HepG2 (cell line): ENCODE results near the gene TP53. TPM values are rescaled to one million over a fixed set of nuclear protein-coding genes. Genes with fewer than 3 reads are reported as not detected.

Source experiments
- AHDC1 ChIP-seq: sonication (generic); formaldehyde crosslinking; IDR thresholded peaks from 2 replicates; pipeline ENCODE4 v1.5.1; 2020; ENCODE audit warnings: mild to moderate bottlenecking, missing genetic modification reagents, borderline replicate concordance
- KDM5B ChIP-seq: sonication (generic); formaldehyde crosslinking; IDR thresholded peaks from 2 replicates; pipeline ENCODE4 v1.4.0; 2020; ENCODE audit warnings: missing genetic modification reagents, mild to moderate bottlenecking, borderline replicate concordance
- MAF1 ChIP-seq: sonication (generic); formaldehyde crosslinking; IDR thresholded peaks from 2 replicates; pipeline ENCODE4 v1.5.0; 2020; ENCODE audit warnings: missing genetic modification reagents, borderline replicate concordance
- MAX ChIP-seq: IDR thresholded peaks from 2 replicates; pipeline ENCODE4 v1.6.1; 2012; ENCODE audit warnings: inconsistent platforms
- MTA1 ChIP-seq: sonication (generic); formaldehyde crosslinking; IDR thresholded peaks from 2 replicates; pipeline ENCODE4 v1.4.0; 2020; ENCODE audit warnings: missing genetic modification reagents, mild to moderate bottlenecking, borderline replicate concordance
- PREB ChIP-seq: sonication (generic); formaldehyde crosslinking; IDR thresholded peaks from 2 replicates; pipeline ENCODE4 v1.4.0; 2020; ENCODE audit warnings: missing genetic modification reagents
- THAP9 ChIP-seq: sonication (generic); formaldehyde crosslinking; IDR thresholded peaks from 2 replicates; pipeline ENCODE4; 2020; ENCODE audit warnings: missing genetic modification reagents, mild to moderate bottlenecking, borderline replicate concordance
- TRAFD1 ChIP-seq: sonication (generic); formaldehyde crosslinking; IDR thresholded peaks from 2 replicates; pipeline ENCODE4 v1.5.1; 2020; ENCODE audit warnings: missing genetic modification reagents, mild to moderate bottlenecking, borderline replicate concordance
- ZBTB3 ChIP-seq: sonication (generic); formaldehyde crosslinking; IDR thresholded peaks from 2 replicates; pipeline ENCODE4 v1.4.0; 2020; ENCODE audit warnings: low read depth, mild to moderate bottlenecking, moderate library complexity, missing genetic modification reagents, borderline replicate concordance
- ZNF136 ChIP-seq: sonication (generic); formaldehyde crosslinking; IDR thresholded peaks from 2 replicates; pipeline ENCODE4 v1.8.1; 2022; ENCODE audit warnings: low read depth, mild to moderate bottlenecking, moderate library complexity, missing genetic modification reagents
- ZNF274 ChIP-seq: sonication (generic); formaldehyde crosslinking; IDR thresholded peaks from 2 replicates; pipeline ENCODE4 v1.5.1; 2020; ENCODE audit warnings: mild to moderate bottlenecking, missing genetic modification reagents
- ZNF292 ChIP-seq: sonication (generic); formaldehyde crosslinking; IDR thresholded peaks from 2 replicates; pipeline ENCODE4 v1.8.1; 2022; ENCODE audit warnings: mild to moderate bottlenecking, low read depth, missing genetic modification reagents, borderline replicate concordance
- polyA plus RNA-seq, 8 experiments: library from polyadenylated mRNA; depleted of rRNA in 3 of 8; stranded (reverse) in 7 of 8; unstranded in 1 of 8; fragments of >200 nt; fragmentation: Illumina TruSeq in 4 of 8; extraction: Trizol in 4 of 8; gene quantifications; 2 replicates each; pipeline versions ENCODE4 v1.2.1 to v1.2.3, GENCODE V29; 2011 to 2016; ENCODE audit warnings: low read depth in 4 of 8, missing spikeins in 1 of 8, mixed read lengths in 1 of 8; ENCODE audit not compliant: insufficient read depth in 1 of 8
- total RNA-seq, 5 experiments: library from RNA; depleted of rRNA; stranded (reverse); fragments of >200 nt; fragmentation: Illumina TruSeq; extraction: Trizol; gene quantifications; 2 replicates each; pipeline ENCODE4 v1.2.3, GENCODE V29; 2016; ENCODE audit warnings: low read depth in 1 of 5

TP53 gene
- total and polyA plus RNA-seq, 2 of the 13 experiments (the other 11 are each of a cell fraction or from before 2014, with no cell fraction given), result 17.1 to 29.9 TPM

GRCh38 chr17:7716901-7717755 is 29.8 kb upstream of the TP53 start, which contains the start of gene DNAH2 (continued):
- TF ChIP-seq AHDC1 (CRISPR knock-in tag) (no peak), MAF1 (CRISPR knock-in tag) (0 out of 2 replicates have a peak, but pooled peaks have one; percentile 33), KDM5B (CRISPR knock-in tag) (0 out of 2 replicates have a peak, but pooled peaks have one; percentile 49), ZNF274 (peak; percentile 51; the same call in 1 of the 2 replicates), THAP9 (CRISPR knock-in tag) (0 out of 2 replicates have a peak, but pooled peaks have one; percentile 5), ZNF292 (CRISPR knock-in tag) (no peak), ZBTB3 (CRISPR knock-in tag) (no peak), PREB (CRISPR knock-in tag) (no peak), MAX (peak; percentile 74), MTA1 (peak; percentile 58; the same call in 1 of the 2 replicates), TRAFD1 (CRISPR knock-in tag) (no peak), ZNF136 (CRISPR knock-in tag) (0 out of 2 replicates have a peak, but pooled peaks have one; percentile 81)
